ENCODE measurements around the gene TBX10.

DNA sequence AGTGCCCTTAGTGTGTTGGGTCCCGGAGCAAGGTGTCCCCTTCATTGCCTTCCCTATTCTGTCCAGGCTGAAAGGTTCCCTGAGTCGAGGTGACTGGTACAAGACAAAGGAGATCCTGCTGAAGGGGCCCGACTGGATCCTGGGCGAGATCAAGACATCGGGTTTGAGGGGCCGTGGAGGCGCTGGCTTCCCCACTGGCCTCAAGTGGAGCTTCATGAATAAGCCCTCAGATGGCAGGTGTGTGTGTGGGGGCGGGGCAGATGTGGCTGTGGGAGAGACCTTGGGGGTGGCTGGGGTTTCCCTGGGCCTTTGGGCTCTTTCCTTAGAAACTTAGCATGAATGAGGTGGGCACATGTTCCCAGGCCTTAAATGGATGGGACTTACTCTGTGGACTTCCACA, 31.1 kb downstream of the TBX10 start:
- no peak for TF ChIP-seq SUZ12 (IDR thresholded peaks at IDR 0.05; ENCODE audit: extremely low read depth, insufficient read depth, insufficient read length)
- no peak for TF ChIP-seq ZNF274 (IDR thresholded peaks at IDR 0.05; ENCODE audit: low read depth, low read length)

Measured in NT2/D1 (cell line).